ENCODE data around the gene AP4B1. TPM values are rescaled to one million over a fixed set of nuclear protein-coding genes. Genes with fewer than 3 reads are reported as not detected.
"Not testable (repeated sequence)": the region's sequence is repeated elsewhere in the genome, so short reads cannot be mapped to it uniquely, and the experiment has no call there.

Gene AP4B1
- total RNA-seq, 1 experiment from 2014 or later: 14.2 TPM

GRCh38 chr1:113949007-113949406 lies 44.4 kb upstream of the AP4B1 start:
- TF ChIP-seq NR1H2 (CRISPR knock-in tag; IDR thresholded peaks at IDR 0.05) (no peak), E2F5 (CRISPR knock-in tag; IDR thresholded peaks at IDR 0.05) (no peak), TP53 (CRISPR knock-in tag; IDR thresholded peaks at IDR 0.05) (no peak)
- Mint-ChIP-seq H3K27ac (no peak overlapping the region), H3K4me3 (no peak overlapping the region), H3K9me3 (no peaks in the 10 kb centered on the region), H3K27me3 (ENCODE audit: low read depth) (no peaks in the 10 kb centered on the region), H3K4me1 (peaks cover 28% of the 10 kb centered on the region), H3K36me3 (peaks cover 6% of the 10 kb centered on the region; the same call in 1 of the 2 replicates)
- CTCF ChIA-PET: interaction anchor here (0.7 to 2.6 kb wide), 5 partner anchors 10 to 300 kb away, joined by 3 to 11 read pairs (median 4); no protein-coding TSS in a partner anchor
- DNase-seq (ENCODE audit: low spot score) (no peak), ATAC-seq (no peak)
- POLR2A ChIA-PET: no interaction called here

- POLR2A ChIA-PET: interaction anchor here (0.7 kb wide), 1 partner anchor 187 kb away, joined by 3 read pairs; no protein-coding TSS in a partner anchor
These were observed 43.6 kb upstream of the AP4B1 start for GRCh38 chr1:113948151-113948550.

GRCh38 chr1:113947388-113948107 lies 42.9 kb upstream of the AP4B1 start:
- peak overlapping the region; percentile 76 for H3K27ac Mint-ChIP-seq
- H3K4me3 Mint-ChIP-seq: no peak overlapping the region
- ATAC-seq: no peak
- H3K4me1 Mint-ChIP-seq: peaks cover 26% of the 10 kb centered on the region
- no peaks in the 10 kb centered on the region for H3K9me3 Mint-ChIP-seq
- no peak for DNase-seq (ENCODE audit: low spot score)
- H3K36me3 Mint-ChIP-seq: peaks cover 9% of the 10 kb centered on the region
- H3K27me3 Mint-ChIP-seq (ENCODE audit: low read depth): no peaks in the 10 kb centered on the region
- TF ChIP-seq ZNF396 (CRISPR knock-in tag; IDR thresholded peaks at IDR 0.05; ENCODE audit: borderline replicate concordance) (no peak), HMGA2 (CRISPR knock-in tag; IDR thresholded peaks at IDR 0.05) (no peak), ZNF532 (CRISPR knock-in tag; IDR thresholded peaks at IDR 0.05; ENCODE audit: borderline replicate concordance) (no peak), NR2C2 (CRISPR knock-in tag; IDR thresholded peaks at IDR 0.05) (no peak), KAT7 (CRISPR knock-in tag; IDR thresholded peaks at IDR 0.05; ENCODE audit: borderline replicate concordance) (no peak), EMX1 (CRISPR knock-in tag; IDR thresholded peaks at IDR 0.05) (no peak), SMAD3 (CRISPR knock-in tag; IDR thresholded peaks at IDR 0.05; ENCODE audit: borderline replicate concordance) (no peak), ZNF425 (CRISPR knock-in tag; conservative IDR thresholded peaks at IDR 0.05) (no peak), MLX (CRISPR knock-in tag; IDR thresholded peaks at IDR 0.05) (no peak), JAZF1 (CRISPR knock-in tag; IDR thresholded peaks at IDR 0.05) (no peak)
- ChIA-PET POLR2A (no interaction called here), CTCF (interaction anchor here (0.7 to 2.6 kb wide), 9 partner anchors 8 to 399 kb away, joined by 3 to 11 read pairs (median 4); partner anchors contain the start of genes AP4B1 and OLFML3)

More at GRCh38 chr1:113948151-113948550, 43.6 kb upstream of the AP4B1 start:
- TF ChIP-seq GABPB1 (CRISPR knock-in tag; IDR thresholded peaks at IDR 0.05): peak; percentile 47; the same call in 1 of the 2 replicates
- not testable (repeated sequence) for H3K36me3 Mint-ChIP-seq; DNase-seq (ENCODE audit: low spot score); H3K4me3 Mint-ChIP-seq; ATAC-seq; H3K27me3 Mint-ChIP-seq (ENCODE audit: low read depth); H3K9me3 Mint-ChIP-seq
- Mint-ChIP-seq H3K4me1 (peaks cover 28% of the 10 kb centered on the region), H3K27ac (peak overlapping the region; percentile 23; the same call in 1 of the 2 replicates)
- CTCF ChIA-PET: interaction anchor here (0.6 to 2.6 kb wide), 8 partner anchors 9 to 780 kb away, joined by 3 to 11 read pairs (median 4); partner anchors contain the start of gene OLFML3
